AG08396 (cell line): ENCODE measurements around the gene CA6.
"Not testable (repeated sequence)": the region's sequence is repeated elsewhere in the genome, so short reads cannot be mapped to it uniquely, and the experiment has no call there.

Experiments used
- DNase-seq: peaks from one replicate; pipeline ENCODE4 v3.0.0; 2012; ENCODE audit warnings: low spot score, mixed read lengths

CA6 gene

GRCh38 chr1:9004700-9005394 is 59.2 kb downstream of the CA6 start:
- peak; percentile 91 for DNase-seq

- DNase-seq: no peak
Measured at GRCh38 chr1:9005395-9005708, 59.7 kb downstream of the CA6 start.

- no peak for DNase-seq
Measured at GRCh38 chr1:9006956-9007615, 61.4 kb downstream of the CA6 start.

GRCh38 chr1:9008236-9008635 is 62.6 kb downstream of the CA6 start:
- no peak for DNase-seq

GRCh38 chr1:9009438-9010370 is 64.0 kb downstream of the CA6 start:
- DNase-seq: peak; percentile 65

- DNase-seq: no peak
Measured at GRCh38 chr1:9010781-9011323, 65.2 kb downstream of the CA6 start.

GRCh38 chr1:9013819-9014218 is 68.2 kb downstream of the CA6 start:
- no peak for DNase-seq

GRCh38 chr1:9014475-9015375 is 69.1 kb downstream of the CA6 start:
- no peak for DNase-seq

- no peak for DNase-seq
Measured at GRCh38 chr1:9016455-9016854, 70.8 kb downstream of the CA6 start.

GRCh38 chr1:9018333-9018732 is 72.7 kb downstream of the CA6 start:
- DNase-seq: no peak

- no peak for DNase-seq
Measured at GRCh38 chr1:9019896-9020295, 74.2 kb downstream of the CA6 start.

GRCh38 chr1:9020305-9020704 is 74.6 kb downstream of the CA6 start:
- DNase-seq: no peak

- DNase-seq: not testable (repeated sequence)
Measured at GRCh38 chr1:9022026-9022738, 76.5 kb downstream of the CA6 start.

GRCh38 chr1:9022773-9023172 is 77.1 kb downstream of the CA6 start:
- DNase-seq: no peak
